OCI-LY7 (cell line): Measurements from ENCODE around the gene FIP1L1. TPM values are rescaled to one million over a fixed set of nuclear protein-coding genes. Genes with fewer than 3 reads are reported as not detected.

Source experiments
- BruUV-seq: library from RNA; stranded (reverse); fragments of 400-500 nt; replicated peaks from 2 replicates; lab custom pipeline; 2021; lab: Mats Ljungman, UMichigan
- CTCF ChIA-PET: fragments of 300-600 bp; sonication (Branson Sonifier 250); formaldehyde crosslinking; loops from one replicate; lab custom pipeline; 2022; ENCODE audit warnings: antibody characterized with exemption; ENCODE audit not compliant: unreplicated experiment; lab: Charles Lee
- POLR2A ChIA-PET: fragments of 300-600 bp; sonication (Branson Sonifier 250); formaldehyde crosslinking; loops from one replicate; lab custom pipeline; 2022; ENCODE audit warnings: antibody characterized with exemption; lab: Charles Lee
- DNase-seq: peaks from one replicate; pipeline ENCODE4 v3.0.0-alpha.2; 2015; ENCODE audit warnings: low spot score
- H2AFZ ChIP-seq: fragments of 200-600 bp; sonication (generic), shearing (Covaris generic); 2 replicates; pipeline ENCODE4 v1.6.1; 2014; ENCODE audit warnings: mild to moderate bottlenecking, antibody characterized with exemption, low read length, moderate library complexity
- H3K27ac ChIP-seq: fragments of 200-600 bp; sonication (generic); 2 replicates; pipeline ENCODE4 v1.5.1; 2014; ENCODE audit warnings: mixed run types, low read depth, mild to moderate bottlenecking, moderate library complexity, low read length, inconsistent platforms; ENCODE audit not compliant: poor library complexity, severe bottlenecking
- H3K36me3 ChIP-seq: fragments of 200-600 bp; sonication (generic); 2 replicates; pipeline ENCODE4 v1.6.1; 2014; ENCODE audit warnings: mild to moderate bottlenecking, antibody characterized with exemption, low read length, moderate library complexity, mixed read lengths; ENCODE audit not compliant: insufficient read depth
- H3K4me1 ChIP-seq: fragments of 200-600 bp; sonication (generic); 2 replicates; pipeline ENCODE4 v1.5.1; 2014; ENCODE audit warnings: mild to moderate bottlenecking, low read length; ENCODE audit not compliant: insufficient read depth, poor library complexity, severe bottlenecking
- H3K4me2 ChIP-seq: fragments of 200-600 bp; sonication (generic); 2 replicates; pipeline ENCODE4 v1.6.1; 2014; ENCODE audit warnings: mild to moderate bottlenecking, low read length
- H3K4me3 ChIP-seq: fragments of 200-600 bp; sonication (generic); 2 replicates; pipeline ENCODE4 v1.5.1; 2014; ENCODE audit warnings: mild to moderate bottlenecking, low read depth, low read length; ENCODE audit not compliant: poor library complexity, severe bottlenecking
- H3K79me2 ChIP-seq: fragments of 200-600 bp; sonication (generic); 2 replicates; pipeline ENCODE4 v1.6.1; 2016; ENCODE audit warnings: low read depth, mild to moderate bottlenecking, low read length, moderate library complexity, mixed read lengths; ENCODE audit not compliant: insufficient read depth
- H3K9me2 ChIP-seq: fragments of 200-600 bp; sonication (generic); 2 replicates; pipeline ENCODE4 v1.6.1; 2016; ENCODE audit warnings: mild to moderate bottlenecking, low read length, mixed read lengths; ENCODE audit not compliant: insufficient read depth
- H3K9me3 ChIP-seq: fragments of 200-600 bp; sonication (generic); 2 replicates; pipeline ENCODE4 v1.6.1; 2014; ENCODE audit warnings: mild to moderate bottlenecking, mixed run types, low read length, mixed read lengths
- H4K20me1 ChIP-seq: fragments of 200-600 bp; sonication (generic); 2 replicates; pipeline ENCODE4 v1.6.1; 2014; ENCODE audit warnings: mild to moderate bottlenecking, antibody characterized with exemption, low read length, moderate library complexity, mixed read lengths; ENCODE audit not compliant: insufficient read depth
- CTCF ChIP-seq: fragments of 200-600 bp; sonication (generic); conservative IDR thresholded peaks from 2 replicates; pipeline ENCODE4 v1.5.1; 2014; ENCODE audit warnings: mild to moderate bottlenecking, antibody characterized with exemption, low read length, moderate library complexity, mixed read lengths
- EZH2phosphoT487 ChIP-seq: fragments of 200-600 bp; sonication (generic); IDR thresholded peaks from 2 replicates; pipeline ENCODE4 v1.6.1; 2018; ENCODE audit warnings: low read depth, borderline replicate concordance, mild to moderate bottlenecking, mixed run types, antibody characterized with exemption, low read length, moderate library complexity, mixed read lengths
- intact Hi-C: fragments of 100-400 bp; cut with micrococcal nuclease; formaldehyde crosslinking; loops from one replicate; pipeline ENCODE4 v1.10.0; 2022; ENCODE audit not compliant: unreplicated experiment
- total RNA-seq, 2 experiments: library from RNA; depleted of rRNA in 1 of 2; stranded (reverse); fragments of >200 nt in 1 of 2; shearing (Covaris generic) in 1 of 2; gene quantifications; 2 replicates each; pipeline ENCODE4 v1.2.3, GENCODE V29; 2014 to 2022

Gene FIP1L1
- total RNA-seq, 2 experiments from 2014 or later = 73.2 to 86.9 TPM

GRCh38 chr4:53367721-53368120, 9.7 kb upstream of the FIP1L1 start:
- peak overlapping the region; percentile 52 for H3K27ac ChIP-seq
- POLR2A ChIA-PET = interaction anchor here (0.7 to 1.3 kb wide), 5 partner anchors 10 to 1496 kb away, joined by 3 to 6 read pairs (median 5); partner anchors contain the start of gene FIP1L1
- peak overlapping the region; percentile 23 for H3K4me3 ChIP-seq
- H3K4me2 ChIP-seq = peak overlapping the region; percentile 88
- peaks cover 40% of the 10 kb centered on the region for H3K4me1 ChIP-seq
- TF ChIP-seq CTCF = no peak
- no peak for TF ChIP-seq EZH2phosphoT487
- no TSS peak for BruUV-seq
- H3K9me2 ChIP-seq = no peaks in the 10 kb centered on the region
- H3K36me3 ChIP-seq = no peaks in the 10 kb centered on the region
- peaks cover 31% of the 10 kb centered on the region for H3K79me2 ChIP-seq
- intact Hi-C loops = loop anchor here (2.0 to 10.0 kb wide), 4 partner anchors 337 to 695 kb away; partner anchors contain the start of gene CHIC2
- CTCF ChIA-PET = no interaction called here
- no peak overlapping the region; the same call in 1 of the 2 replicates for H2AFZ ChIP-seq
- peak; percentile 83 for DNase-seq
- 0 out of 2 replicates have a peak, but pooled peaks cover 1% of the 10 kb centered on the region for H4K20me1 ChIP-seq
- no peaks in the 10 kb centered on the region for H3K9me3 ChIP-seq

GRCh38 chr4:53371049-53371448, 6.4 kb upstream of the FIP1L1 start:
- POLR2A ChIA-PET = interaction anchor here (0.5 to 2.0 kb wide), 2 partner anchors 10 to 84 kb away, joined by 3 to 6 read pairs; no protein-coding TSS in a partner anchor
- Histone ChIP-seq H3K36me3 (no peaks in the 10 kb centered on the region), H3K4me3 (no peak overlapping the region), H2AFZ (no peak overlapping the region), H4K20me1 (no peaks in the 10 kb centered on the region), H3K9me2 (no peaks in the 10 kb centered on the region), H3K9me3 (no peaks in the 10 kb centered on the region), H3K4me1 (peaks cover 27% of the 10 kb centered on the region), H3K79me2 (no peaks in the 10 kb centered on the region), H3K27ac (no peak overlapping the region), H3K4me2 (no peak overlapping the region)
- TF ChIP-seq EZH2phosphoT487 (no peak), CTCF (no peak)
- CTCF ChIA-PET = no interaction called here
- intact Hi-C loops = no loop called here
- DNase-seq = no peak
- no TSS peak for BruUV-seq

- H3K4me2 ChIP-seq = no peak overlapping the region
- peaks cover 24% of the 10 kb centered on the region for H3K4me1 ChIP-seq
- no peaks in the 10 kb centered on the region for H3K36me3 ChIP-seq
- no peak overlapping the region for H3K4me3 ChIP-seq
- no peaks in the 10 kb centered on the region for H3K79me2 ChIP-seq
- H2AFZ ChIP-seq = no peak overlapping the region
- ChIA-PET POLR2A (interaction anchor here (0.5 to 2.0 kb wide), 2 partner anchors 9 to 83 kb away, joined by 3 to 6 read pairs; no protein-coding TSS in a partner anchor), CTCF (no interaction called here)
- H4K20me1 ChIP-seq = no peaks in the 10 kb centered on the region
- H3K9me2 ChIP-seq = no peaks in the 10 kb centered on the region
- no peak for DNase-seq
- no peak for TF ChIP-seq EZH2phosphoT487
- no peaks in the 10 kb centered on the region for H3K9me3 ChIP-seq
- no peak overlapping the region for H3K27ac ChIP-seq
- BruUV-seq = no TSS peak
- intact Hi-C loops = no loop called here
Observed at GRCh38 chr4:53371843-53372521, 5.5 kb upstream of the FIP1L1 start.
